ENCODE data around the gene TMSB15B. TPM values are rescaled to one million over a fixed set of nuclear protein-coding genes. Genes with fewer than 3 reads are reported as not detected.
"Not testable (repeated sequence)": the region's sequence is repeated elsewhere in the genome, so short reads cannot be mapped to it uniquely, and the experiment has no call there.

The TMSB15B gene
- total RNA-seq, 2 donors from 2014 or later, result 9.9 to 12.4 TPM

GRCh38 chrX:103953353-103953752 lies 9.1 kb upstream of the TMSB15B start:
- DNase-seq, result no peak
- no peaks in the 10 kb centered on the region for H3K36me3 Mint-ChIP-seq (ENCODE audit: insufficient read depth in 2 of 2)

GRCh38 chrX:103954259-103954658 lies 8.2 kb upstream of the TMSB15B start:
- ATAC-seq (replicated peaks in 1 of 2), result no peak
- H3K9me3 Mint-ChIP-seq, result no peaks in the 10 kb centered on the region
- no peak overlapping the region for H3K4me3 Mint-ChIP-seq
- H3K27ac Mint-ChIP-seq, result no peak overlapping the region
- no peak for DNase-seq
- no peaks in the 10 kb centered on the region for H3K27me3 Mint-ChIP-seq (ENCODE audit: low read depth)
- no peaks in the 10 kb centered on the region for H3K4me1 Mint-ChIP-seq (ENCODE audit: low read depth)
- no peaks in the 10 kb centered on the region for H3K36me3 Mint-ChIP-seq (ENCODE audit: insufficient read depth in 2 of 2)

More at GRCh38 chrX:103953353-103953752, 9.1 kb upstream of the TMSB15B start:
- Mint-ChIP-seq H3K4me3 (no peak overlapping the region), H3K4me1 (ENCODE audit: low read depth) (no peaks in the 10 kb centered on the region), H3K9me3 (no peaks in the 10 kb centered on the region), H3K27me3 (ENCODE audit: low read depth) (no peaks in the 10 kb centered on the region), H3K27ac (no peak overlapping the region)
- no peak for ATAC-seq (replicated peaks in 1 of 2)

GRCh38 chrX:103960599-103960998 lies 1.8 kb upstream of the TMSB15B start:
- not testable (repeated sequence) for H3K9me3 Mint-ChIP-seq; H3K4me3 Mint-ChIP-seq; H3K36me3 Mint-ChIP-seq (ENCODE audit: insufficient read depth in 2 of 2); DNase-seq; H3K4me1 Mint-ChIP-seq (ENCODE audit: low read depth); ATAC-seq (replicated peaks in 1 of 2); H3K27me3 Mint-ChIP-seq (ENCODE audit: low read depth); H3K27ac Mint-ChIP-seq

GRCh38 chrX:103983508-103983907 lies 21.1 kb downstream of the TMSB15B start:
- not testable (repeated sequence) for H3K27me3 Mint-ChIP-seq (ENCODE audit: low read depth); H3K4me3 Mint-ChIP-seq; H3K36me3 Mint-ChIP-seq (ENCODE audit: insufficient read depth in 2 of 2); H3K4me1 Mint-ChIP-seq (ENCODE audit: low read depth); DNase-seq; ATAC-seq (replicated peaks in 1 of 2); H3K27ac Mint-ChIP-seq; H3K9me3 Mint-ChIP-seq

- H3K27ac Mint-ChIP-seq, result no peak overlapping the region
- no peaks in the 10 kb centered on the region for H3K4me1 Mint-ChIP-seq (ENCODE audit: low read depth)
- H3K36me3 Mint-ChIP-seq (ENCODE audit: insufficient read depth in 2 of 2), result no peaks in the 10 kb centered on the region
- H3K27me3 Mint-ChIP-seq (ENCODE audit: low read depth), result peaks cover 44% of the 10 kb centered on the region
- H3K9me3 Mint-ChIP-seq, result no peaks in the 10 kb centered on the region
- no peak for DNase-seq
- no peak overlapping the region for H3K4me3 Mint-ChIP-seq
- ATAC-seq (replicated peaks in 1 of 2), result no peak
These were observed 36.8 kb downstream of the TMSB15B start for GRCh38 chrX:103999234-103999633.

GRCh38 chrX:104008831-104009230 lies 46.4 kb downstream of the TMSB15B start:
- no peak overlapping the region for H3K4me3 Mint-ChIP-seq
- no peaks in the 10 kb centered on the region for H3K9me3 Mint-ChIP-seq
- H3K27ac Mint-ChIP-seq, result no peak overlapping the region
- DNase-seq (no peak), ATAC-seq (replicated peaks in 1 of 2) (no peak)
- H3K4me1 Mint-ChIP-seq (ENCODE audit: low read depth), result no peaks in the 10 kb centered on the region
- H3K27me3 Mint-ChIP-seq (ENCODE audit: low read depth), result peaks cover 47% of the 10 kb centered on the region
- no peaks in the 10 kb centered on the region for H3K36me3 Mint-ChIP-seq (ENCODE audit: insufficient read depth in 2 of 2)

- ATAC-seq (replicated peaks in 1 of 2) (no peak), DNase-seq (no peak)
- Mint-ChIP-seq H3K27me3 (ENCODE audit: low read depth) (peaks cover 49% of the 10 kb centered on the region), H3K9me3 (no peaks in the 10 kb centered on the region), H3K36me3 (ENCODE audit: insufficient read depth in 2 of 2) (no peaks in the 10 kb centered on the region), H3K4me3 (no peak overlapping the region), H3K4me1 (ENCODE audit: low read depth) (no peaks in the 10 kb centered on the region), H3K27ac (no peak overlapping the region)
These were observed 50.7 kb downstream of the TMSB15B start for GRCh38 chrX:104013158-104013557.

GRCh38 chrX:104013606-104014005 lies 51.2 kb downstream of the TMSB15B start, which contains the start of gene H2BW1:
H2BW1 (minus strand) TSS chrX:104013708; CDS start chrX:104013576, 132 bp downstream.
- Mint-ChIP-seq H3K4me3 (no peak within 1 kb of the TSS), H3K4me1 (ENCODE audit: low read depth) (no peaks in the 10 kb centered on the region), H3K27ac (no peak within 1 kb of the TSS), H3K27me3 (ENCODE audit: low read depth) (peaks cover 51% of the 10 kb centered on the region), H3K36me3 (ENCODE audit: insufficient read depth in 2 of 2) (no peaks in the 10 kb centered on the region), H3K9me3 (no peaks in the 10 kb centered on the region)
- DNase-seq (no peak), ATAC-seq (replicated peaks in 1 of 2) (no peak)

- H3K4me1 Mint-ChIP-seq (ENCODE audit: low read depth); H3K27ac Mint-ChIP-seq; H3K4me3 Mint-ChIP-seq; H3K36me3 Mint-ChIP-seq (ENCODE audit: insufficient read depth in 2 of 2); ATAC-seq (replicated peaks in 1 of 2); H3K9me3 Mint-ChIP-seq; DNase-seq: not testable (repeated sequence)
- H3K27me3 Mint-ChIP-seq (ENCODE audit: low read depth), result peaks cover 57% of the 10 kb centered on the region
These were observed 53.1 kb downstream of the TMSB15B start for GRCh38 chrX:104015576-104015975.

Other genes with a start within 250 kb of the TMSB15B start
- gene PLP1, start 185.8 kb upstream of the TMSB15B start, total RNA-seq, result not detected
- under 1 TPM; 0.88 to 0.96 TPM for gene RAB9B, start 130.4 kb upstream of the TMSB15B start, total RNA-seq
- gene H2BW1, start 51.1 kb downstream of the TMSB15B start, total RNA-seq, result not detected
- not detected for gene H2BW2, start 77.3 kb downstream of the TMSB15B start, total RNA-seq
- 1 to 10 TPM; 5.4 to 6.0 TPM for gene TMSB15C, start 113.6 kb downstream of the TMSB15B start, total RNA-seq
- 1 to 10 TPM; 1.4 to 3.0 TPM for gene ZCCHC18, start 149.9 kb downstream of the TMSB15B start, total RNA-seq
- 1 to 10 TPM; 3.7 to 3.8 TPM for gene SLC25A53, start 194.4 kb downstream of the TMSB15B start, total RNA-seq
- 10 to 100 TPM; 11.8 to 13.5 TPM for gene FAM199X, start 203.8 kb downstream of the TMSB15B start, total RNA-seq

All from activated T-cell treated with anti-CD3 and anti-CD28 coated beads, Interleukin-2, amount 50 U/mL, for 72 hours (primary cell).